ENCODE measurements around the gene ST3GAL3.

ST3GAL3 gene

DNA sequence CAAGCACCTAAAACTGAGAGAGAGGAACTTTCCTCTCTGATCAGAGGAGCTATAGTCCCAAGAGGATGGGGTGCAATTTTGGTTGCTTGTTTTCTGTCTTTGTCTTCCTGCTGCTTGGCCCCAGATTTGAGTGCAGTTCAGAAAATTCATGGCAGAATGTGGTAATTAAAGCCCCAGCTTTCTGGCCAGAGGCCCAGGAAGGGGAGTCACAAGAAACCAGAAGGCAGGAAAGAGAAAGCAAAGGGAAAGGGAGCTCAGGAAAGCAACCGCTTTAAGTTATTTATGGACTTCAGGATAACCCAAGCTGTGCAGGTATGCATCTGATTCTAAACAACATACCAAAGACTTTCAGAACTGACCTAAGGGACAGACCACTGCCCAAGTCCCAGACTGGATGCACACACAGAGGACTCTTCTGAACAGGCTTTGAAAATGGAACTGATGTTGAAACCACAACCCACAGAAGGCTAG is 88.8 kb downstream of the ST3GAL3 start:
- peak overlapping the region; percentile 17; the same call in 1 of the 2 replicates for H3K4me2 ChIP-seq
- H3K36me3 ChIP-seq (ENCODE audit: insufficient read depth): no peaks in the 10 kb centered on the region
- H3K79me2 ChIP-seq (ENCODE audit: insufficient read depth, low read depth): no peaks in the 10 kb centered on the region
- no peak overlapping the region for H3K9ac ChIP-seq
- H3K27me3 ChIP-seq (ENCODE audit: insufficient read depth, low read depth): no peaks in the 10 kb centered on the region
- TF ChIP-seq CTCF (conservative IDR thresholded peaks at IDR 0.05; ENCODE audit: low read depth, low read length): no peak
- H3K27ac ChIP-seq: peak overlapping the region; percentile 15; the same call in 1 of the 2 replicates
- peaks cover 21% of the 10 kb centered on the region for H3K4me1 ChIP-seq (ENCODE audit: low read depth, poor library complexity, severe bottlenecking)
- H2AFZ ChIP-seq (ENCODE audit: low read depth): no peak overlapping the region
- no peaks in the 10 kb centered on the region for H4K20me1 ChIP-seq (ENCODE audit: insufficient read depth)
- no peak overlapping the region for H3K4me3 ChIP-seq (IDR thresholded peaks at IDR 0.05; ENCODE audit: insufficient read depth, low read depth, low read length)

GRCh38 chr1:43797891-43798290 is 90.6 kb downstream of the ST3GAL3 start:
- Histone ChIP-seq H3K27me3 (ENCODE audit: insufficient read depth, low read depth) (no peaks in the 10 kb centered on the region), H2AFZ (ENCODE audit: low read depth) (no peak overlapping the region), H3K4me3 (IDR thresholded peaks at IDR 0.05; ENCODE audit: insufficient read depth, low read depth, low read length) (no peak overlapping the region), H3K79me2 (ENCODE audit: insufficient read depth, low read depth) (no peaks in the 10 kb centered on the region), H3K36me3 (ENCODE audit: insufficient read depth) (no peaks in the 10 kb centered on the region), H4K20me1 (ENCODE audit: insufficient read depth) (no peaks in the 10 kb centered on the region), H3K4me2 (no peak overlapping the region), H3K4me1 (ENCODE audit: low read depth, poor library complexity, severe bottlenecking) (peaks cover 17% of the 10 kb centered on the region), H3K9ac (no peak overlapping the region), H3K27ac (no peak overlapping the region)
- no peak for TF ChIP-seq CTCF (conservative IDR thresholded peaks at IDR 0.05; ENCODE audit: low read depth, low read length)

- H3K79me2 ChIP-seq (ENCODE audit: insufficient read depth, low read depth): no peaks in the 10 kb centered on the region
- H2AFZ ChIP-seq (ENCODE audit: low read depth): no peak overlapping the region
- no peak overlapping the region for H3K9ac ChIP-seq
- no peaks in the 10 kb centered on the region for H3K27me3 ChIP-seq (ENCODE audit: insufficient read depth, low read depth)
- H4K20me1 ChIP-seq (ENCODE audit: insufficient read depth): no peaks in the 10 kb centered on the region
- no peak overlapping the region for H3K4me3 ChIP-seq (IDR thresholded peaks at IDR 0.05; ENCODE audit: insufficient read depth, low read depth, low read length)
- TF ChIP-seq CTCF (conservative IDR thresholded peaks at IDR 0.05; ENCODE audit: low read depth, low read length): no peak
- H3K27ac ChIP-seq: no peak overlapping the region
- H3K4me1 ChIP-seq (ENCODE audit: low read depth, poor library complexity, severe bottlenecking): peaks cover 17% of the 10 kb centered on the region
- H3K4me2 ChIP-seq: no peak overlapping the region
- no peaks in the 10 kb centered on the region for H3K36me3 ChIP-seq (ENCODE audit: insufficient read depth)
Observed at GRCh38 chr1:43799656-43800635, 92.6 kb downstream of the ST3GAL3 start.

- H3K4me2 ChIP-seq: no peak overlapping the region
Observed at GRCh38 chr1:43800771-43801170, 93.4 kb downstream of the ST3GAL3 start.

More at GRCh38 chr1:43800771-43801170, 93.4 kb downstream of the ST3GAL3 start:
- H4K20me1 ChIP-seq (ENCODE audit: insufficient read depth): no peaks in the 10 kb centered on the region
- H3K4me3 ChIP-seq (IDR thresholded peaks at IDR 0.05; ENCODE audit: insufficient read depth, low read depth, low read length): no peak overlapping the region
- no peak overlapping the region for H3K9ac ChIP-seq
- no peaks in the 10 kb centered on the region for H3K79me2 ChIP-seq (ENCODE audit: insufficient read depth, low read depth)
- no peaks in the 10 kb centered on the region for H3K27me3 ChIP-seq (ENCODE audit: insufficient read depth, low read depth)
- H3K36me3 ChIP-seq (ENCODE audit: insufficient read depth): no peaks in the 10 kb centered on the region
- TF ChIP-seq CTCF (conservative IDR thresholded peaks at IDR 0.05; ENCODE audit: low read depth, low read length): no peak
- peaks cover 11% of the 10 kb centered on the region for H3K4me1 ChIP-seq (ENCODE audit: low read depth, poor library complexity, severe bottlenecking)
- no peak overlapping the region for H3K27ac ChIP-seq
- no peak overlapping the region for H2AFZ ChIP-seq (ENCODE audit: low read depth)

Measured in KMS-11 (cell line).